ENCODE measurements around the gene DUSP11.
A peak's percentile ranks its signal among the peaks of the same experiment; 100 is the strongest.

DUSP11 gene

GRCh38 chr2:73825408-73825807 lies 45.5 kb upstream of the DUSP11 start:
- Histone ChIP-seq H3K9me3 (no peaks in the 10 kb centered on the region), H3K4me3 (ENCODE audit: low read depth in 1 of 2, low read length in 1 of 2) (no peak overlapping the region), H3K27ac (no peak overlapping the region), H3K27me3 (peaks cover 4% of the 10 kb centered on the region), H3K36me3 (no peaks in the 10 kb centered on the region), H3K4me1 (ENCODE audit: control insufficient read depth in 1 of 2, insufficient read depth in 1 of 2, low read depth in 1 of 2, low read length in 1 of 2) (peaks cover 21 to 23% of the 10 kb centered on the region in 2 experiments)
- no peak for TF ChIP-seq CTCF (IDR thresholded peaks at IDR 0.05)

- no peaks in the 10 kb centered on the region for H3K36me3 ChIP-seq
- H3K9me3 ChIP-seq, result no peaks in the 10 kb centered on the region
- peak; percentile 76 for TF ChIP-seq CTCF (IDR thresholded peaks at IDR 0.05)
- peaks cover 8 to 9% of the 10 kb centered on the region in 2 experiments for H3K4me1 ChIP-seq (ENCODE audit: control insufficient read depth in 1 of 2, insufficient read depth in 1 of 2, low read depth in 1 of 2, low read length in 1 of 2)
- H3K4me3 ChIP-seq (ENCODE audit: low read depth in 1 of 2, low read length in 1 of 2), result no peak overlapping the region
- no peak overlapping the region for H3K27ac ChIP-seq
- H3K27me3 ChIP-seq, result peaks cover 4% of the 10 kb centered on the region
Measured at GRCh38 chr2:73823916-73824523, 44.1 kb upstream of the DUSP11 start.

- no peak overlapping the region for H3K27ac ChIP-seq
- TF ChIP-seq CTCF (IDR thresholded peaks at IDR 0.05), result no peak
Measured at GRCh38 chr2:73823416-73823815, 43.5 kb upstream of the DUSP11 start.

GRCh38 chr2:73822991-73823390 lies 43.1 kb upstream of the DUSP11 start:
- peaks cover 4% of the 10 kb centered on the region for H3K27me3 ChIP-seq
- no peak overlapping the region for H3K4me3 ChIP-seq (ENCODE audit: low read depth in 1 of 2, low read length in 1 of 2)
- H3K9me3 ChIP-seq, result no peaks in the 10 kb centered on the region
- no peak overlapping the region for H3K27ac ChIP-seq
- no peaks in the 10 kb centered on the region for H3K36me3 ChIP-seq
- TF ChIP-seq CTCF (IDR thresholded peaks at IDR 0.05), result no peak
- peaks cover under 1 to 1% of the 10 kb centered on the region in 2 experiments for H3K4me1 ChIP-seq (ENCODE audit: control insufficient read depth in 1 of 2, insufficient read depth in 1 of 2, low read depth in 1 of 2, low read length in 1 of 2)

More at GRCh38 chr2:73823416-73823815, 43.5 kb upstream of the DUSP11 start:
- H3K4me1 ChIP-seq (ENCODE audit: control insufficient read depth in 1 of 2, insufficient read depth in 1 of 2, low read depth in 1 of 2, low read length in 1 of 2), result peaks cover 5 to 6% of the 10 kb centered on the region in 2 experiments
- H3K4me3 ChIP-seq (ENCODE audit: low read depth in 1 of 2, low read length in 1 of 2), result no peak overlapping the region
- H3K36me3 ChIP-seq, result no peaks in the 10 kb centered on the region
- H3K9me3 ChIP-seq, result no peaks in the 10 kb centered on the region
- H3K27me3 ChIP-seq, result peaks cover 4% of the 10 kb centered on the region

GRCh38 chr2:73822276-73822675 lies 42.4 kb upstream of the DUSP11 start:
- no peak for TF ChIP-seq CTCF (IDR thresholded peaks at IDR 0.05)
- H3K36me3 ChIP-seq, result no peaks in the 10 kb centered on the region
- H3K9me3 ChIP-seq, result no peaks in the 10 kb centered on the region

More at GRCh38 chr2:73822276-73822675, 42.4 kb upstream of the DUSP11 start:
- Histone ChIP-seq H3K4me1 (ENCODE audit: control insufficient read depth in 1 of 2, insufficient read depth in 1 of 2, low read depth in 1 of 2, low read length in 1 of 2) (no peaks in the 10 kb centered on the region), H3K27me3 (peaks cover 4% of the 10 kb centered on the region), H3K4me3 (ENCODE audit: low read depth in 1 of 2, low read length in 1 of 2) (no peak overlapping the region), H3K27ac (no peak overlapping the region)

Measured in neutrophil (primary cell).